ENCODE data around the gene MEMO1.
"Not testable (repeated sequence)": the region's sequence is repeated elsewhere in the genome, so short reads cannot be mapped to it uniquely, and the experiment has no call there.

Gene MEMO1
- total RNA-seq, result 3.3 to 6.4 (median 5.0) reads per million in 3 donors

DNA sequence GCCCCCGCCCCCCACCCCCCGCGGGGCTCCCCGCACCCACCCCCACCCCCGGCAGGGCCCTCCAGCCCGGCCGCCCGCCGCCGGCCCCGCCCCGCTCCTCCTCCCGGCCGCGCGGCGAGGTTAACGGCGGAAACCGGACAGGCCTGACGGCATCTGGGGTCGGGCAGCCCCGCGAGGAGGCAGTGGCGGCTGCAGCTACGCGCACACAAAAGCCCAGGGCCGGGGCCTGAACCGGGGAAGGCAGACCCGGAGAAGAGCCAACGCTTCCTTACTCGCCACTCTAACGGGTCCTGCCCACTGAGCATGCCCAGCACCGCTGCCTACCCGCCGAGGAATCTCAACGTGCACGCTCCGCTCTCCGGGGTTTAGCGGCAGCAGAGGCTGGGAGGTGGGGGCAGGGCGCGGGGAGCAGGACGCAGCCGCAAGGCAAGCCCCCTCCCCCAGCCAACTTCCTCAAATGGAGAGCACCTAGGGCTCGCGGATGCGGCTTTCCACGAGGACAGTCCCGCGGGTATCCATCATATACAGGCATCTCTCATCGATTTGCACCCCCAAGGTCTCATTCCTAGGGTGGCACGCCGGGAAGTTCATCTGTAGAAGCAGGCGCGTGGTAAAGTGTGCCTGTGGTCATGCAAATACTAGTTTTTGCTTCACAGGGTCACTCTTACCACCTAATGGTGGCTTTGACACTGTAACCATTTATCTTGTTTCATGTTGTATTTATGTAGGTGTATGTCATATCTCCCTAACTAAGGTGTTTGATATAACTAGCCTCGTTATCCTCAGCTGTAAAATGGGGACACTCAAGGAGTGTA, at the start of gene MEMO1:
Gene MEMO1, minus strand, starts transcription at position 339 of the 815 bp plus-strand sequence. CDS start 761 bp downstream, outside the sequence.
- Histone ChIP-seq H3K4me3 (ENCODE audit: insufficient read depth, low read depth, low read length, poor library complexity, severe bottlenecking) (peak within 1 kb of the TSS; percentile 80), H3K4me1 (ENCODE audit: control insufficient read depth, insufficient read depth, low read length, poor library complexity, severe bottlenecking) (peaks cover 6% of the 10 kb centered on the region), H3K9me3 (ENCODE audit: control insufficient read depth, low read length) (no peaks in the 10 kb centered on the region), H3K27ac (ENCODE audit: insufficient read depth, low read length, poor library complexity, severe bottlenecking) (peak within 1 kb of the TSS; percentile 84), H3K36me3 (ENCODE audit: control insufficient read depth, insufficient read depth, low read length) (no peaks in the 10 kb centered on the region), H3K27me3 (replicated peaks; ENCODE audit: control insufficient read depth, insufficient read depth, low read length, poor library complexity, severe bottlenecking) (no peaks in the 10 kb centered on the region)
- DNase-seq, result peak; percentile 72 to 82 (median 80)

DNA sequence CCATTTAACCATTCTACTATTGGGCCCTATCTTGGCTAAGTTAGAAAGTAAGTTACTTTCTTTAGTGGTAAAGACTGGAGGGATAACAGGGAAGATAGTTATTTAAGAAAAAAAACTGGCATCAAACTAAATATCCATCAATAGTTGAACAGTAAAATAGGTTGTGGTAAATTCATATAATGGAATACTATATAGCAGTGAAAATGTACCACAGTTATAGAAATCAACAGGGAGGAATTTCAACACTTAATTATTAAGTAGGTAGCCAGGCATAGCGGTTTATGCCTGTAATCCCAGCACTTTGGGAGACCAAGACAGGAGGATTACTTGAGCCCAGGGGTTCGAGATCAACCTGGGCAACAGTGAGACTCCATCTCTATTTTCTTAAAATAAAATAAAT, 49.5 kb upstream of the MEMO1 start:
- no peak overlapping the region for H3K27ac ChIP-seq (ENCODE audit: insufficient read depth, low read length, poor library complexity, severe bottlenecking)
- no peaks in the 10 kb centered on the region for H3K27me3 ChIP-seq (replicated peaks; ENCODE audit: control insufficient read depth, insufficient read depth, low read length, poor library complexity, severe bottlenecking)
- no peak for DNase-seq
- H3K36me3 ChIP-seq (ENCODE audit: control insufficient read depth, insufficient read depth, low read length), result no peaks in the 10 kb centered on the region
- H3K4me1 ChIP-seq (ENCODE audit: control insufficient read depth, insufficient read depth, low read length, poor library complexity, severe bottlenecking), result peaks cover 8% of the 10 kb centered on the region
- no peaks in the 10 kb centered on the region for H3K9me3 ChIP-seq (ENCODE audit: control insufficient read depth, low read length)
- H3K4me3 ChIP-seq (ENCODE audit: insufficient read depth, low read depth, low read length, poor library complexity, severe bottlenecking), result no peak overlapping the region

DNA sequence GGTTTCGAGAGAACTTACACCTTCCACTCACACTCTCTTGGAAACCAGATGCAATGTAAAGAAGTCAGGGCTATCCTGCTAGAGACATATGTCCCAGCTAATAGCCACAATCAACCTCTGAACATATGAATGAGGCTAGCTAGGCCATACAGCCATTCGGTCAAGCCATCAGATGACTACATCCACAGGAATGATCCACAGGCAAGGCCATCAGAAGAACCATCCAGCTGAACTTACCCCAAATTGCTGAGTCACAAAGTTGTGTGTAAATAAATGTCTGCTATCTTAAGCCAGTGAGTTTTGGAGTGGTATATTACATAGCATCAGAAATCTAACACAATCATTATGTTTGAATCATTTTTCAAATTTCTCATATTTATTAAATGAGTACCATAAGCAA, 47.3 kb upstream of the MEMO1 start:
- DNase-seq, result no peak
- Histone ChIP-seq H3K36me3 (ENCODE audit: control insufficient read depth, insufficient read depth, low read length) (no peaks in the 10 kb centered on the region), H3K9me3 (ENCODE audit: control insufficient read depth, low read length) (no peaks in the 10 kb centered on the region), H3K27ac (ENCODE audit: insufficient read depth, low read length, poor library complexity, severe bottlenecking) (no peak overlapping the region), H3K27me3 (replicated peaks; ENCODE audit: control insufficient read depth, insufficient read depth, low read length, poor library complexity, severe bottlenecking) (no peaks in the 10 kb centered on the region), H3K4me1 (ENCODE audit: control insufficient read depth, insufficient read depth, low read length, poor library complexity, severe bottlenecking) (peaks cover 3% of the 10 kb centered on the region), H3K4me3 (ENCODE audit: insufficient read depth, low read depth, low read length, poor library complexity, severe bottlenecking) (no peak overlapping the region)

DNA sequence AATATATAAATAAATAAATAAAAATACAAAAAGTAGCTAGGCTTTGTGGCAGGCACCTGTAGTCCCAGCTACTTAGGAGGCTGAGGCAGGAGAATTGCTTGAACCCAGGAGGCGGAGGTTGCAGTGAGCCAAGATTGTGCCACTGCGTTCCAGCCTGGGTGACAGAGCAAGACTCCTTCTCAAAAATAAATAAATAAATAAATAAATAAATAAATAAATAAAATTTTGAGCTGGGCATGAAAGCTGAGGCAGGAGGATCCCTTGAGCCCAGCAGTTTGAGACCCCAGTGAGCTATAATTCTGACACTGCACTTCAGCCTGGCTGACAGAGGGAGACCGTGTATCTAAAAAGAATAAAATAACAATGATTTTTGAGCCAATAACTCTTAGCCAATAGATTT, 43.8 kb upstream of the MEMO1 start:
- not testable (repeated sequence) for H3K4me1 ChIP-seq (ENCODE audit: control insufficient read depth, insufficient read depth, low read length, poor library complexity, severe bottlenecking); H3K27ac ChIP-seq (ENCODE audit: insufficient read depth, low read length, poor library complexity, severe bottlenecking); H3K9me3 ChIP-seq (ENCODE audit: control insufficient read depth, low read length); H3K27me3 ChIP-seq (replicated peaks; ENCODE audit: control insufficient read depth, insufficient read depth, low read length, poor library complexity, severe bottlenecking); H3K36me3 ChIP-seq (ENCODE audit: control insufficient read depth, insufficient read depth, low read length); DNase-seq; H3K4me3 ChIP-seq (ENCODE audit: insufficient read depth, low read depth, low read length, poor library complexity, severe bottlenecking)

DNA sequence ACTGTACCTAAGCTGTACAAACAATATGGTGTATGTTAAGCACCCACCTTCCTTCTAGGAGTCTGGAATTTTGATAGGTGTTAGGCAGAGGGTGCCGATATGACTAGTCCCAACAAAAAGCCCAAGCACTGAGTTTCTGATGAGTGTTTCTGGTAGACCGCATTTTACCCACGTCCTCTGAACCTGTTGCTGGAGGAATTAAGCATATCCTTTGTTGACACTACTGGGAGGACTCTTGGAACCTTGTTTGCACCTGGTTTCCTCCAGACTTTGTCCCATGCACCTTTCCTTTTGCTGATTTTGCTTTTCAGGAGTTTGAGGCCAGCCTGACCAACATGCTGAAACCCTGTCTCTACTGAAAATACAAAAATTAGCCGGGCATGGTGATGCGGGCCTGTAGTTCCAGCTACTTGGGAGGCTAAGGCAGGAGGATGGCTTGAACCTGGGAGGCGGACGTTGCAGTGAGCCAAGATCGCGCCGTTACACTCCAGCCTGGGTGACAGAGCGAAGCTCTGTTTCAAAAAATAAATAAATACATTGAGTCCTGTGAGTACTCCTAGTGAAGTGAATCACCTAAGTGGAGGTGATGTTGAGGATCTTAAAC, 41.1 kb upstream of the MEMO1 start:
- Histone ChIP-seq H3K27ac (ENCODE audit: insufficient read depth, low read length, poor library complexity, severe bottlenecking) (no peak overlapping the region), H3K4me1 (ENCODE audit: control insufficient read depth, insufficient read depth, low read length, poor library complexity, severe bottlenecking) (no peaks in the 10 kb centered on the region), H3K4me3 (ENCODE audit: insufficient read depth, low read depth, low read length, poor library complexity, severe bottlenecking) (no peak overlapping the region), H3K27me3 (replicated peaks; ENCODE audit: control insufficient read depth, insufficient read depth, low read length, poor library complexity, severe bottlenecking) (no peaks in the 10 kb centered on the region), H3K36me3 (ENCODE audit: control insufficient read depth, insufficient read depth, low read length) (no peaks in the 10 kb centered on the region), H3K9me3 (ENCODE audit: control insufficient read depth, low read length) (no peaks in the 10 kb centered on the region)
- no peak for DNase-seq

DNA sequence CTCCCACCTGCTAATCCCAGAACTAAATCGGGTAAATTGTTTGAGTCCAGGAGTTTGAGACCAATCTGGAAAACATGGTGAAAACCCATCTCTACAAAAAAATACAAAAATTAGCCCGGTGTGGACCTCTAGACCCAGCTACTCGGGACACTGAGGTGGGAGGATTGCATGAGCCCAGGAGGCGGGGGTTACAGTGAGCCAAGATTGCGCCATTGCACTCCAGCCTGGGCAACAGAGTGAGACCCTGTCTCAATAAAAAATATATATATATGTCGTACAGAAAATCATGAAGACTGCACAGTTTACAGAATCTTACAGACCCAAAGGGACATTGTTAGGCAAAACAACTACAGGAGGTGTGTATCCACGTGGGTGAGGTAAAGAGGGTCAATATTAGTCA, 32.8 kb upstream of the MEMO1 start:
- H3K27me3 ChIP-seq (replicated peaks; ENCODE audit: control insufficient read depth, insufficient read depth, low read length, poor library complexity, severe bottlenecking), result no peaks in the 10 kb centered on the region
- H3K36me3 ChIP-seq (ENCODE audit: control insufficient read depth, insufficient read depth, low read length), result no peaks in the 10 kb centered on the region
- H3K4me3 ChIP-seq (ENCODE audit: insufficient read depth, low read depth, low read length, poor library complexity, severe bottlenecking), result no peak overlapping the region
- no peaks in the 10 kb centered on the region for H3K4me1 ChIP-seq (ENCODE audit: control insufficient read depth, insufficient read depth, low read length, poor library complexity, severe bottlenecking)
- no peaks in the 10 kb centered on the region for H3K9me3 ChIP-seq (ENCODE audit: control insufficient read depth, low read length)
- DNase-seq, result no peak
- H3K27ac ChIP-seq (ENCODE audit: insufficient read depth, low read length, poor library complexity, severe bottlenecking), result no peak overlapping the region

DNA sequence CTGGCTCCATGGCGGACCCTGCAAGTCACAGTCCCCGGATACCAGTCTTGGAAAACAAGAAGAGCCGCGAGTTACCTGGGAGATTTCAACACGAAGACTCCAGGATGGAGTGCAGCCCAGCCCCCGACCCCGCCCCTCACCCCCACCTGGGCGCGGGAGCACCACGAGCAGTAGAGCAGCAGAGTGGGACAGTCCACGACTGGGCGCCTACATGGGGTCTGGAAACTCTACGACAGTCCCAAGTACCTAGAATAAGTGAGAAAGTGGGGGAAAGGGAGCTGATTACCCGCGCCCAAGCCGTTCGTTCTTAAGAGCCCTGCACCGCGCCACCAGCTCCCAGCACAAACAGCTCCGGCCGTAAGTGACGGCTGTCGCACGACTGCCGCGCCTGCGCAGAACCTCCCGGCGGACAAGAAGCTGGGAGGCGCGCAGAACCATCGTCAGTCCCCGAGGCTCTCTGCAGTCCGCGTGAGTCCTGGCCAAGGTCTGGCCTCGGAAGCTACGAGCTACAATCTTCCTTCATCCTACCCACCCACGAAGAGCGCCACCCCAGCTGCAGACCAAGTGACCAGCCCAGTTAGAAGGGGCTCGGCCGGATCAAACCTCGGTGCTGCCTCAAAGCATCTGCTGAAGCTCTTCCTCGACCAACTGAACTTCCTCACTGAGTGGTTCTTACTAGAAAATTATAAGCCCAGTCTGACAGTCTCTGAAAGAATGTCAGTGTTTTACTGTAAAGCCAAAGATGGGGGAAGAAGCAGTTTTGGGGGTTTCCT, 28.8 kb upstream of the MEMO1 start, which contains the start of gene DPY30:
Gene DPY30, minus strand, starts transcription at position 359 of the 773 bp plus-strand sequence. Its CDS starts 349 bp downstream, at position 10.
- no peaks in the 10 kb centered on the region for H3K27me3 ChIP-seq (replicated peaks; ENCODE audit: control insufficient read depth, insufficient read depth, low read length, poor library complexity, severe bottlenecking)
- no peaks in the 10 kb centered on the region for H3K36me3 ChIP-seq (ENCODE audit: control insufficient read depth, insufficient read depth, low read length)
- peak within 1 kb of the TSS; percentile 70 for H3K27ac ChIP-seq (ENCODE audit: insufficient read depth, low read length, poor library complexity, severe bottlenecking)
- peak within 1 kb of the TSS; percentile 58 for H3K4me3 ChIP-seq (ENCODE audit: insufficient read depth, low read depth, low read length, poor library complexity, severe bottlenecking)
- peak; percentile 77 to 83 (median 80) for DNase-seq
- no peaks in the 10 kb centered on the region for H3K4me1 ChIP-seq (ENCODE audit: control insufficient read depth, insufficient read depth, low read length, poor library complexity, severe bottlenecking)
- H3K9me3 ChIP-seq (ENCODE audit: control insufficient read depth, low read length), result no peaks in the 10 kb centered on the region

DNA sequence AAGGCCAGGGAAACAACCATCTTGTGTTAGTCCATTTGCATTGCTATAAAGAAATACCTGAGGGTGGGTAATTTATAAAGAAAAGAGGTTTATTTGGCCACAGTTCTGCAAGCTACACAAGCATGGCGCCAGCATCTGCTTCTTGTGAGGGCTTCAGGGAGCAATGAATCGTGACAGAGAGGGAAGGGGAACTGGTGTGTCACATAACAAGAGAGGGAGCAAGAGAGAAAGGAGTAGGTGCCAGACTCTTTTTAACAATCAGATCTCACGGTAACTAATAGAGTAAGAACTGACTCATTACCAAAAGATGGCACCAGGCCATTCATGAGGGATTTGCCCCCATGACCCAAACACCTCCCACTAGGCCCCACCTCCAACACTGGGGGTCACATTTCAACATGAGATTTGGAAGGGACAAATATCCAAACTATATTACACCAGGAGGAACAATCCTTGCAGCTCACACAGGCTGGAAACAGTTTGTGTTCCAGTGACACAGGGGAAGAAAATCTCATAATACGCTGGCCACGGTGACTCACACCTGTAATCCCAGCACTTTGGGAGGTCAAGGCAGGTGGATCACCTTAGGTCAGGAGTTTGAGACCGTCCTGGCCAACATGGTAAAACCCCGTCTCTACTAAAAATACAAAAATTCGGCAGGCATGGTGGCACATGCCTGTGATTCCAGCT, 23.5 kb upstream of the MEMO1 start:
- H3K27ac ChIP-seq (ENCODE audit: insufficient read depth, low read length, poor library complexity, severe bottlenecking); H3K9me3 ChIP-seq (ENCODE audit: control insufficient read depth, low read length); H3K36me3 ChIP-seq (ENCODE audit: control insufficient read depth, insufficient read depth, low read length); DNase-seq; H3K27me3 ChIP-seq (replicated peaks; ENCODE audit: control insufficient read depth, insufficient read depth, low read length, poor library complexity, severe bottlenecking); H3K4me1 ChIP-seq (ENCODE audit: control insufficient read depth, insufficient read depth, low read length, poor library complexity, severe bottlenecking); H3K4me3 ChIP-seq (ENCODE audit: insufficient read depth, low read depth, low read length, poor library complexity, severe bottlenecking): not testable (repeated sequence)

DNA sequence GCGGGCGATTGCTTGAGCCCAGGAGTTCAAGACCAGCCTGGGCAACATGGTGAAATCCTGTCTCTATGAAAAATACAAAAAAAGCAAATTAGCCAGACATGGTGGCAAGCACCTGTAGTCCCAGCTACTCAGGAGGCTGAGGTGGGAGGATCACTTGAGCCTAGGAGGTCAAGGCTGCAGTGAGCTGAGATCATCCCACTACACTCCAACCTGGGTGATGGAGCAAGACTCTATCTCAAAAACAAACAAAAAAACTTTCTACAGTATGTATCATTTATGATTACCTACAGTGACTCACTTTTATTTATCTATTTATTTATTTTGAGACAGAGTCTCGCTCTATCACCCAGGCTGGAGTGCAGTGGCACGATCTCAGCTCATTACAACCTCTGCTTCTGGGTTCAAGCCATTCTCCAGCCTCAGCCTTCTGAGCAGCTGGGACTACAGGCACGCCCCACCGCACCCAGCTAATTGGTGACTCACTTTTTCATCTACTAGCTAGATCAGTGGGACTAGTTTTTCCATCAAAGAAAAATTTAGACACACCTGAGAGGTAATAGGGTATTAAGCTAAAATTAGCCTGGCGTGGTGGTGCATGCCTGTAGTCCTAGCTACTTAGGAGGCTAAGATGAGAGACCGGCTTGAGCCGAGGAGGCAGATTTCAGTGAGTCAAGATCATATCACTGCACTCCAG, 8.1 kb upstream of the MEMO1 start:
- not testable (repeated sequence) for H3K9me3 ChIP-seq (ENCODE audit: control insufficient read depth, low read length); H3K27me3 ChIP-seq (replicated peaks; ENCODE audit: control insufficient read depth, insufficient read depth, low read length, poor library complexity, severe bottlenecking); DNase-seq; H3K4me1 ChIP-seq (ENCODE audit: control insufficient read depth, insufficient read depth, low read length, poor library complexity, severe bottlenecking); H3K36me3 ChIP-seq (ENCODE audit: control insufficient read depth, insufficient read depth, low read length); H3K27ac ChIP-seq (ENCODE audit: insufficient read depth, low read length, poor library complexity, severe bottlenecking); H3K4me3 ChIP-seq (ENCODE audit: insufficient read depth, low read depth, low read length, poor library complexity, severe bottlenecking)
